Epithelial cell of proximal tubule (primary cell): ENCODE measurements around the gene RERGL. TPM values are rescaled to one million over a fixed set of nuclear protein-coding genes. Genes with fewer than 3 reads are reported as not detected.

Source experiments
- DNase-seq: peaks from one replicate; pipeline ENCODE4 v3.0.0-alpha.2; 2011; ENCODE audit warnings: low read depth
- H3K4me3 ChIP-seq: 2 replicates; pipeline ENCODE4 v1.5.1; 2011; ENCODE audit warnings: low read depth, mild to moderate bottlenecking, low read length
- total RNA-seq: library from RNA; depleted of rRNA; stranded (reverse); fragments of >200 nt; gene quantifications from 2 replicates; pipeline ENCODE4 v1.2.3, GENCODE V29; 2015
- TF ChIP-seq, protein P1 (sequence below): conservative IDR thresholded peaks from 2 replicates; pipeline ENCODE4 v1.5.1; 2012; ENCODE audit warnings: low read depth, mild to moderate bottlenecking, low read length

Gene RERGL
- total RNA-seq, 1 donor from 2014 or later = not detected

DNA sequence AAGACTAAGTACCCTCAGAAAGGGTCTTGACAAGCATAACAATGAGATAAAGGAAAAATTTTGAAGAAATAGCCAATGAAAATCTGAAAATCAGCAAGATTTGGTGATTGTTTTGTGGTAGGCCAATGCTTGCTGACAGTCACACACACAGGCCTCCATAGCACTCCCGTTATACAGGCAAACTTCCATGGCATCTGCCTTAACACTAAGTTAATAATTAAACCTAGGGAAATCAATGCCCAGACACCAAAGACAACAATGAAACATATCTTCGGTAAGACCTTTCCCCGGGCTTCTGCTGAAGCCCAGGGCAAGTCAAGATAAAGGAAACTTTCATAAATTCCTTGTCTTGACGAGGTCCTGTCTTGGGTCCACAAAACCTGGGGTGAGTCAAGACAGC lies 18.6 kb upstream of the RERGL start:
- TF ChIP-seq, protein P1, sequence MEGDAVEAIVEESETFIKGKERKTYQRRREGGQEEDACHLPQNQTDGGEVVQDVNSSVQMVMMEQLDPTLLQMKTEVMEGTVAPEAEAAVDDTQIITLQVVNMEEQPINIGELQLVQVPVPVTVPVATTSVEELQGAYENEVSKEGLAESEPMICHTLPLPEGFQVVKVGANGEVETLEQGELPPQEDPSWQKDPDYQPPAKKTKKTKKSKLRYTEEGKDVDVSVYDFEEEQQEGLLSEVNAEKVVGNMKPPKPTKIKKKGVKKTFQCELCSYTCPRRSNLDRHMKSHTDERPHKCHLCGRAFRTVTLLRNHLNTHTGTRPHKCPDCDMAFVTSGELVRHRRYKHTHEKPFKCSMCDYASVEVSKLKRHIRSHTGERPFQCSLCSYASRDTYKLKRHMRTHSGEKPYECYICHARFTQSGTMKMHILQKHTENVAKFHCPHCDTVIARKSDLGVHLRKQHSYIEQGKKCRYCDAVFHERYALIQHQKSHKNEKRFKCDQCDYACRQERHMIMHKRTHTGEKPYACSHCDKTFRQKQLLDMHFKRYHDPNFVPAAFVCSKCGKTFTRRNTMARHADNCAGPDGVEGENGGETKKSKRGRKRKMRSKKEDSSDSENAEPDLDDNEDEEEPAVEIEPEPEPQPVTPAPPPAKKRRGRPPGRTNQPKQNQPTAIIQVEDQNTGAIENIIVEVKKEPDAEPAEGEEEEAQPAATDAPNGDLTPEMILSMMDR = no peak
- DNase-seq = no peak
- H3K4me3 ChIP-seq = no peak overlapping the region

DNA sequence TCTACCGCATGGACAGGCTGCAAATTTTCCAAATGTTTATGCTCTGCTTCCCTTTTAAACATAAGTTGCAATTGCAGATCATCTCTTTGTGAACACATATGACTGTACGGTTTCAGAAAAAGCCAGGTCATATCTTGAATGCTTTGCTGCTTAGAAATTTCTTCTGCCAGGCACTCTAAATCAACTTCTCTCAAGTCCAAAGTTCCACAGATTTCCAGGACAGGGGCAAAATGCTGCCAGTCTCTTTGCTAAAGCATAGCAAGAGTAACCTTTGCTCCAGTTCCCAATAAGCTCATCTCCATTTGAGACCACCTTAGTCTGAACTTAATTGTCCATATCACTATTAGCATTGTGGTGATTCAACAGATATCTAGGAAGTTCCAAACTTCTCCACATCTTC lies 13.6 kb upstream of the RERGL start:
- no peak for DNase-seq
- TF ChIP-seq, protein P1 = no peak
- H3K4me3 ChIP-seq = no peak overlapping the region

DNA sequence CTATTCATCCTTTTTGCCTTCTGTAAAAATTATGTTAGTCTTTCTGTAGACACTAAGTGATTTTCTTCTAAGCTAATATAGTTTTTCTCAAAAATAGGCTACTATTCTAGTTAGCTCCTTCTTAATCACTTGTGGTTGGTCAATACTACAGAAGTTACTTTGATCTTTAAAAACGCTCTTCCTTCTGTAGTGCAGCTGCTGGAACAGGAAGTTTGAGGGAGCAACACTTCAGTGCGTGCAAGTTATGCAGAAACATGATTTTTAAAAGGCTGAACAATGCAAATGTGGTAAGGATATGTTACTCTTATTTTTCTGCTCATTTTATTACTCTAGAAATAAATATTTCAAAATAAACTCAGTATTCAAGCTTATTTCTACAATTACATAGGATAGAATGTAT lies 11.1 kb upstream of the RERGL start:
- TF ChIP-seq, protein P1 = no peak
- H3K4me3 ChIP-seq = no peak overlapping the region
- DNase-seq = no peak

DNA sequence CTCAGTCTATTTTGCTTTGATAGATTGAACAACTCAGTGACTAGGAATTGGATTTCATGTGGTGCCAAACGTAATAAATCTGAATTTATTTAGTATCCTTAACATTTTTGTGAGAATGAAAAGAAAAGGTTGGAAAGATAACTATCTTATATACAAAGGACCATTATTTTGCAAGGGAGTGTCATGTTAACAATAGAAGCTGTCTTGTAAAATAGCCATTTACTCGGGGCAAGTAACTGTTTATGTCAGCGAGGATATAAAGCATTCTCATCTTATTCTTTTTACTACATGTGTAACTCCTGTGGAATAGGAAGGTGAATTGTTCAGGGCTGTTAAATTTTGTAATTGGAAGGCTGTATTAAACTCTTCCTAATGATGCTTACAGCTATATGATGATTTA lies 5.9 kb downstream of the RERGL start:
- no peak overlapping the region for H3K4me3 ChIP-seq
- no peak for DNase-seq
- TF ChIP-seq, protein P1 = no peak

DNA sequence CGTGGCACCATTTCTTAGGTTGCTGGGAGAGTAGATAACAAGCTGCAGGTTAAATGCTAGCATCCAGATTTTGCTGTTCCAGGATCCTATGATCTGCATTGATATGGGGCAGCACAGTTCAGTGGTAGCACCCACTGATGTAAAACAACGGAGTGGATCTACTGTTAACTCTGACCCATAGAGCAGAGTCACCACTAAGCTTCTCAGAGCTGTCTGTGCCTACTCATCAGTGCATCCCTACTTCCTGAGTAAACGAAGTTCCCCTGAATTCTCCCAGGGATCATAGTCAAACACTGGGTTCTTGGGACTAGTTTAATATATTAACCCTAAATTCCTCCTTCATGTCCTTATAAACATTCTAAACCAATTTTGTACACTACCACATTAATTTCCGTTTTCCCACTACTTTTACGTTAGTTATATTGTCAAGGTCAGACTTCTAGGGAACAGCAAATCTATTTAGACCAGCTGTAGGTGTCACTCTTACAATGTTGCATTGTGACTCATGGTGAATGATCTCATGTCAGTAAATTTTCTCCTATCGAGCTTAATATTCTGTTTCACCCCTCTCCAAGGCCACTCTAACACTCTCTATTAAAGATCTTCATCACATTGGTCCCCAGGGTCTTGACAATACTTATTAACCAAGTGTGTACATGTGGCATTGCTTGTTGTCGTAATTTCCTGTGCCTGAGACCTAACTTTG lies 10.3 kb downstream of the RERGL start:
- no peak for DNase-seq

DNA sequence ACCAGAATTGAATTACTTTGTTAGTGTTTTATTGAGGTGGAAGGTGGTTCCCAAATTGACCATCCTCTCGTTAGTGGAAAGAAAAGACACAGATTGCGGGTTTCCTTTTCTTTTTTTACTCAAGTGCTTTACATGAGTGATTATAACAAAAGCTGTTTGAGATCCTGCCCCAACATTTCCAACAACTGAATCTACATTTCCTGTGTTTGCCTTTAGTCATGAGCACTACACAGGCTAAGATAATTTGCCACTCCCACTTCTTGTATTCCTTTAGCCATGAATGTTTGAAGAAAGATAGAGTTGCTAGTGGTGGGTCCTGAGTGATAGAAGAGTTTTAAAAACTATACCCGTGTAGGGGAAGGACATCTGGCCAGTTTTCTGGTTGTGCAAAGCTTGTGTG lies 16.0 kb downstream of the RERGL start:
- H3K4me3 ChIP-seq = no peak overlapping the region
- TF ChIP-seq, protein P1 = no peak
- DNase-seq = no peak

More for the DNA sequence above, 10.3 kb downstream of the RERGL start:
- TF ChIP-seq, protein P1 = no peak
- no peak overlapping the region for H3K4me3 ChIP-seq

DNA sequence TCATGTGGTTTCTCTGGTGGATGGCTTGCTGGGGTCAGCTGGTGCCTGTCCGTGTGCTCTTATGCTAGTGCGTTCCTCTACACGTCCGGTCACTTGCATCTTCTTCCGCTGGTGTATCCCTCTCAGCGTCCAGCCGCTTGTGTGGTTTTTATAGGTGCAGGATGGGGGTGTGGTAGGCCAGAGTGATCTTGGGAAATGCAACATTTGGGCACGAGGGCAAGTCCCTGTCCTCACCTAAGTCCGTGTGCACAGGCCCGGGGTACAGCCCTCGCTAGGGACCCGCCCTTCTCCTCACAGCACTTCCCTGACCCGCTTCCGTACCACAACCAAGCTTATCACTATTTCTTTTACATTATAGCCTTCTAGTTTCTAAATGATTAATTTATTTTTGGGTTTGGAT lies 17.3 kb downstream of the RERGL start:
- no peak overlapping the region for H3K4me3 ChIP-seq
- no peak for DNase-seq
- TF ChIP-seq, protein P1 = no peak
